ENCODE data around the gene OSBPL9. TPM values are rescaled to one million over a fixed set of nuclear protein-coding genes. Genes with fewer than 3 reads are reported as not detected.

Gene OSBPL9
- total and polyA plus RNA-seq, 10 of the 15 experiments (the other 5 are each of a cell fraction or from before 2014, with no cell fraction given), result 25.9 to 156 (median 108) TPM

GRCh38 chr1:51643362-51643761 lies 26.5 kb downstream of the OSBPL9 start:
- no peak overlapping the region for H2AFZ ChIP-seq (ENCODE audit: control insufficient read depth, low read depth, low read length)
- H3K4me3 ChIP-seq, result no peak overlapping the region
- no peaks in the 10 kb centered on the region; the same call in 1 of the 2 replicates for H4K20me1 ChIP-seq (ENCODE audit: control insufficient read depth, insufficient read depth)
- no peak overlapping the region for H3K27ac ChIP-seq (ENCODE audit: control insufficient read depth, insufficient read depth)
- no peaks in the 10 kb centered on the region for H3K36me3 ChIP-seq (ENCODE audit: control insufficient read depth in 2 of 2, insufficient read depth in 2 of 2, low read length in 1 of 2)
- DNase-seq (ENCODE audit: low read depth, low spot score) (no peak), ATAC-seq (no peak), FAIRE-seq (no peak)
- no peaks in the 10 kb centered on the region for H3K79me2 ChIP-seq (ENCODE audit: control insufficient read depth, insufficient read depth, low read length)
- POLR2A ChIA-PET, result no interaction called here
- no peaks in the 10 kb centered on the region for H3K9me3 ChIP-seq (replicated peaks; ENCODE audit: control insufficient read depth, insufficient read depth, low read length)
- RAD21 ChIA-PET (ENCODE audit: unreplicated experiment), result interaction anchor here (0.7 kb wide), 1 partner anchor 74 kb away, joined by 3 read pairs; no protein-coding TSS in a partner anchor
- H3K9ac ChIP-seq (ENCODE audit: control insufficient read depth, insufficient read depth, low read length), result no peak overlapping the region
- no TSS peak for BruUV-seq (replicated peaks)
- in situ Hi-C loops (cut with MboI), result no loop called here
- intact Hi-C loops (cut with micrococcal nuclease; ENCODE audit: unreplicated experiment), result no loop called here
- SMC1A ChIA-PET (ENCODE audit: uncharacterized antibody, unreplicated experiment), result interaction anchor here (1.8 kb wide), 1 partner anchor 126 kb away, joined by 6 read pairs; no protein-coding TSS in a partner anchor
- no peaks in the 10 kb centered on the region for H3K4me1 ChIP-seq (ENCODE audit: control insufficient read depth, insufficient read depth, low read length)
- CTCF ChIA-PET, result interaction anchor here (1.3 kb wide), 1 partner anchor 10 kb away, joined by 4 read pairs; no protein-coding TSS in a partner anchor
- no peak overlapping the region for H3K4me2 ChIP-seq (ENCODE audit: control insufficient read depth, insufficient read depth)
- no peaks in the 10 kb centered on the region for H3K27me3 ChIP-seq (replicated peaks in 1 of 2; ENCODE audit: control insufficient read depth in 2 of 2, insufficient read depth in 2 of 2, low read length in 1 of 2)
- TF ChIP-seq BACH1 (IDR thresholded peaks at IDR 0.05; ENCODE audit: borderline replicate concordance) (no peak), BCL11A (IDR thresholded peaks at IDR 0.05; ENCODE audit: low read depth, low read length) (no peak), CTCF (IDR thresholded peaks at IDR 0.05 in 2 of 3, conservative IDR thresholded peaks at IDR 0.05 in 1 of 3; ENCODE audit: control insufficient read depth in 2 of 3, extremely low read depth in 1 of 3, insufficient read depth in 1 of 3, low read depth in 3 of 3, low read length in 3 of 3) (no peak), TCF7 (IDR thresholded peaks at IDR 0.05; ENCODE audit: borderline replicate concordance) (no peak), TAF1 (IDR thresholded peaks at IDR 0.05; ENCODE audit: borderline replicate concordance, low read depth, low read length) (no peak), MYC (IDR thresholded peaks at IDR 0.05; ENCODE audit: insufficient read depth, insufficient read length, insufficient replicate concordance, low read length, severe bottlenecking) (no peak), RAD21 (IDR thresholded peaks at IDR 0.05; ENCODE audit: insufficient read depth, low read depth, low read length) (no peak), REST (IDR thresholded peaks at IDR 0.05; ENCODE audit: low read depth, low read length) (no peak), EGR1 (IDR thresholded peaks at IDR 0.05; ENCODE audit: borderline replicate concordance in 1 of 2, low read depth in 2 of 2, low read length in 2 of 2) (no peak)
- WGBS (ENCODE audit: insufficient coverage, insufficient replicate concordance, low lambda C conversion rate, missing lambda C conversion rate), result 100% methylated on average over 1 of the region's 1 CpG
